NCI-H146 treated with DMSO at 0.1 percent for 48 hours (cell line): ENCODE results near the gene PSMA6.
"Not testable (repeated sequence)": the region's sequence is repeated elsewhere in the genome, so short reads cannot be mapped to it uniquely, and the experiment has no call there.

ENCODE experiments used
- DNase-seq: peaks from one replicate; lab custom pipeline; 2025; ENCODE audit not compliant: unreplicated experiment; lab: John Stamatoyannopoulos, UW

PSMA6 gene

GRCh38 chr14:35319509-35319908, 27.3 kb downstream of the PSMA6 start:
- no peak for DNase-seq

GRCh38 chr14:35320472-35320871, 28.3 kb downstream of the PSMA6 start:
- DNase-seq, result no peak

DNA sequence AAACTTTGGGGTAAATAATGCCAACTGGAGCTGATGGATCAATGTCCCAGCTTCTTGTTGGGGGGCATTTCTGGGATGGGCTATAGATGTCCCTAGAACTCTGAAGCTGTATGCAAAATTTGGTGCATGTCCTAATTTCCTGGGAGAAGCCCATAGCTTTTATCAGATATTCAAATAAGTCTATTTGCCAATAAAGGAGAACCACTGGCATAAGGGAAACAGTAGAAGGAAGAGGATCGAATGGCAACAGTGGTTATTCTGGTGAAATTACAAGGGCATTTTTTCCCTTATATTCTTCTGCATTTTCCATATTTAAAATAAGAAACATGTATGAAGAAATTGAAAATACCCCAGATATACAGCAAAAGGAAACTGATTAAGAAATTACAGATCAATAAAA, 34.2 kb downstream of the PSMA6 start:
- DNase-seq, result no peak

DNA sequence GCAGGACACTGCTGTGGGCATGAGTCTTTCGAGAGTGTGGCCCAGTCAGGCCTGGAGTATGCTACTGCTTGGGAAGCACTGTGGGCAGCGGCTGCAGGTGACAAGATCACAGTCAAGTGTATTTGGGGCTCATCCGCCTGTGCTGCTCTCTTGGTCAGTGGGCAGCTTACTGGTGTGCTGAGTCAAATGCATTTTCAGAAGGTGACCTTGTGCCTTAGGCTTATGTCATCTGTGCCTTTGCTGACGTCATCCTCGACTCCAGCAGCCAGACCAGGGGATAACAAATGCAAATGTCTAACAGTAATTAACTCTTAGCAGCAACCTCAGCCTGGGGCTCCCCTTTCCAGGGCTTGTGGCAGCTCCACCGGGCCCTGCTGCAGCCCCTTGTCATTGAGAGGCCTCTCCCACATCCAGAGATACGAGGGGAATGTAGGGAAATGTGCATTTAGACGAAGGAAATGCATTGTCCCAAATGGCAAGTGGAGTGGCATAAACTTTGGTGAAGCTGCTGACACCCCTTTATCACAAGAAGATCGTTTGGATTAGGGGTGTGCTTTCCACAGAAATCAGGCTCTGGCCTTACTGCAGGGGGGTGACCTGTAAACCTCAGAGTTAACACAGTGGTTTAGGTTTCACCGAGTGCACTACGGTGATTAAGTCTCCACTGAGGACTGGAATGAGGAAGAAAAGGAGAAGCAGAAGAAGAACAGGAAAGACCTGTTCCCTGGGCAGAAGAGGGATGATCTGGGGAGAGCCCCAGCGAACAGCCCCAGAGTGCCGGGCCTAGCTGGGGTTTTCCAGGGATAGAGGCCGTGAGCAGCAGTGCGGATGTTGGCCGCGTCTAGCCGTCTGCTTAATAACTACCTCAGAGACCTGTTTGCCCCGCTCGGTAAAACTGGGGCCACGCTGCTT, 39.7 kb downstream of the PSMA6 start:
- DNase-seq, result no peak

- no peak for DNase-seq
Measured at GRCh38 chr14:35332517-35333263, 40.5 kb downstream of the PSMA6 start.

- DNase-seq, result no peak
Measured at GRCh38 chr14:35333264-35333730, 41.1 kb downstream of the PSMA6 start.

DNA sequence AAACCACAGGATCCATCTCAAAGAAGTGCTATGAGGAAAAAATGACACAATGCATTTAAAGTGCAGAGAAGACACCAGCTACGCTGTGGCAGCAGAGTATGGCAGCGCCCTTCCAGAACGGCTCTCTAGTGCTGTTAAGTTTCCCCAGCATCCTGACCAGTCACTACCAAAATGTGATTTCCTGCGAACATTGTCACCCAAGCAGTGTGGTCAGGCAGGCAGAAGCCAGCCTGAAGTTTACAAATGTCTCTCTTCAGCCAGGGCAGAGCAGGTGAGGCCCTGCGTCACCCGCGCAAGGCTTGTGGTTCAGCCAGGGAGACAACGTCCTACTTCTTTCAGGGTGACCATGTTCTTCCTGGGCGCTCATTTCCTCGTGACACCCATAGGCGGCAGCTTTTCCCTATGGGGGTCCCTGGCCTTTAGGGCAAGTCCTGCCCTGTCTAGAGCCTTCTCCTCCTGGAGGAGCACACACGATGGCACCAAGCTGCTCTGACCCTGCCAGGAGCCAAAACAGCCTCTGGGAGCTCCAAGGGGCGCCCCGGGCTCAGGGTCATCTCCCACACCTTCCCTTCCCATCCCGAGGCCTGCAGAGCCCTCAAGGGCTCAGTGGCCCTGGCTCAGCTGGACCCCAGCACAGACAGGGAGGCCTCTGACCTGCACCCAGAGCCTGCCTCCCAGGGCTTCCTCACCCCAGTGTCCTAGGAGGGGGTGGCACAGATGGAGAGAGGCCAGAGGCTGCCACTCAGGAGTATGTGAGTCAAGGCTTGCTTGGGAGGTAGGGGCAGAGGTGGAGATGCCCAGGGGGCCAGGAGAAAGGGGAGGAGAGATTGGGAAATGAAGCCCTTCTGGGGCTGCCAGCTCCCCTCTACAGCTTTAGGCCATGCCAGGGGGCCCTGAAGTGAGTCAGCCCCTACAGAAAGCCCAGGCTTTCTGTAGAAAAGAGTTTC, 41.9 kb downstream of the PSMA6 start:
- DNase-seq, result no peak

- DNase-seq, result no peak
Measured at GRCh38 chr14:35335388-35336092, 43.4 kb downstream of the PSMA6 start.

GRCh38 chr14:35336171-35336493, 44.0 kb downstream of the PSMA6 start:
- DNase-seq, result not testable (repeated sequence)

- DNase-seq, result no peak
Measured at GRCh38 chr14:35336494-35337268, 44.5 kb downstream of the PSMA6 start.

- no peak for DNase-seq
Measured at GRCh38 chr14:35337269-35338255, 45.4 kb downstream of the PSMA6 start.

DNA sequence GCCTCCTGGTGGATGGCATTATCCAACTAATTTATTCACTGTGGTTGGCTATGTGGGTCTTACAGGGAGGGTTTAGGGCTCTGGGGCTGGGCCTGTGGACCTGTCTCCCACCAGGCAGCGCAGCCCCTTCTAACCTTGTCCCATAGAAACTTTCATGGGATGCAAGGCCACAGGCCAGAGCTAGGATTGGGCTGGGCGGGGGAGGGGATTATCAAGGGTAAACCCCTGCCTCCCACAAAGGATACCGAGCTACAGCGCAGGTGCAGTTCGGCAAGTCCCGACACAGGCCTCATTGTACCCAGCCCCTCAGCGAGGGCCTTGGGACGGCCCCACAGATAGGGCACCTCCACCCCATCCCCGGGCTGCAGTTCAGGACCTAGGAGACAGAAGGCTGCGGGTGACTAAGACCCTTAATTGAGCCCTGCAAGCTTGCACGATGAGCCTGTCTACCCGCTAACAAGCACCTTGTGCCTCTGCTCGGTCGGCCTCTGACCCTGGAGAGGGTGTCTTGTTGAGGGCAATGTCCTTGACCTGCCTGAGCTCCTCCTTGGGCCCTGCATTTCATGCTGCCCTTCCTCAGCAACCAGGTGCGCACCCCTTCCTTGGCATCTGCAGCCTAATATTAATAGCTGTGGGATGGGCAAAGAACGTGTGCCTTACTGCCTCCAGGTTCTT, 46.7 kb downstream of the PSMA6 start:
- DNase-seq, result no peak

DNA sequence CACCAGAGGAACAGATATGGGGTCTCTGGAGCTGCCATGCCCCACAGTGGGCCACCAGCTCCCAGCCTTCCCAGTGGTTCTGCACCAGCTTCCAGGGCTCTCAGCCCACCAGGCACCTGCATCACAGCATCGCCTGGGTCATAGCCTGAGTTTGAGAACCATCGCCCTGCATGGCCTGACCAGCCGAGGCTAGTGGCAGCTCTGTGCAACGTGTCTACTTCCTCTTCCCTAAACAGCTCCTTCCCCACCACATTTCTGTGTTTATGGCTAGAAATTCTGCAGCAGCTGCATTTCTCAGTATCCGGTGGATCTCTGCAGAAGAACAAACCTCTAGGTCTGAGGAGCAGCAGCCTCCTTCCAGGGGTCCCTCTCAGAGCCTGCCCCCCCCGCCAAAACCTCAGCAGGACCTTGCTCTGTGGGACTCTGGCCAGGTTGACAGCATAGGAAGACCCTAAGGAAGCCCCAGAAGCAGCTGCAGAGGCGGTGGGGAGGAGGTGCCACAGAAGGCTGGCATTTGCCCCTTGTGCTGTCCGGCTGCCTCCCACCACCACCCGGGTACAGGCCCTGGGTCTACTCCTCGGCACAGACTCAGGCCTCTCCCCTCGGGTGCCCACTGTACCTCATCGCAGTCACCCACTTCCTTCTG, 47.7 kb downstream of the PSMA6 start:
- DNase-seq, result no peak

DNA sequence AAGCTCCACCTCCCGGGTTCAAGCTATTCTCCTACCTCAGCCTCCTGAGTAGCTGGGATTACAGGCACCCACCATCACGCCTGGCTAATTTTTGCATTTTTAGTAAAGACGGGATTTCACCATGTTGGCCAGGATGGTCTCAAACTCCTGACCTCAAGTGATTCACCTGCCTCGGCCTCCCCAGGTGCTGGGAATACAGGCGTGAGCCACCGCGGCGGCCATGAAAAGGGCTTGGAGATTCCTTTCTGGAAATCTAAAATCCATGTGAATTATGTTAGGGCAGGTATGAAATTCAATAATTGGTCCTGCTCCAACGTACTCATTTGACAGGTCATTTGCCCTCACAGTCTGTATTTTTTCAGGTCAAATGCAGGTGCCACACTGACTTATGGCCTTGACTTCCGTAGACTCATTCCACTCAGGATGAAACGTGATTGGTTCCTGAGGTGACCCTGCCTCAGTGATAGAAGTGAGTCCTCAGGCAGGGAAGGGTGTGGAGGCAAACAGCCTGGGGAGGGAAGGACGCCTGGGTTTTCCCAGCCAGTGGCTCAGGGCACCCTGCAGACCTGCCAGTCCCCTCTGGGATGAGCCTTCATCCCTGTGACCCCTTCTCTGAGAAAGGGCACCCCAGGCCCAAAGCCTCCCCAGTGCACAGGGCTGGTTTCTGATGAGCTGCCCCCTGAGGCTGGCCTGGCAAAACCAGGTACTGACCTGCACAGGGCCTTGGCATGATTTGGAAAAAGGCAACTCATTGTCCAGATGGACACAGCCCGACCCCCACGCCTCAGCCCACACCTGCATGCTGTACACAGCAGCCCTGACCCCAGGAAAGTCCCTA, 48.7 kb downstream of the PSMA6 start:
- DNase-seq, result no peak

- no peak for DNase-seq
Measured at GRCh38 chr14:35341454-35341750, 49.2 kb downstream of the PSMA6 start.

DNA sequence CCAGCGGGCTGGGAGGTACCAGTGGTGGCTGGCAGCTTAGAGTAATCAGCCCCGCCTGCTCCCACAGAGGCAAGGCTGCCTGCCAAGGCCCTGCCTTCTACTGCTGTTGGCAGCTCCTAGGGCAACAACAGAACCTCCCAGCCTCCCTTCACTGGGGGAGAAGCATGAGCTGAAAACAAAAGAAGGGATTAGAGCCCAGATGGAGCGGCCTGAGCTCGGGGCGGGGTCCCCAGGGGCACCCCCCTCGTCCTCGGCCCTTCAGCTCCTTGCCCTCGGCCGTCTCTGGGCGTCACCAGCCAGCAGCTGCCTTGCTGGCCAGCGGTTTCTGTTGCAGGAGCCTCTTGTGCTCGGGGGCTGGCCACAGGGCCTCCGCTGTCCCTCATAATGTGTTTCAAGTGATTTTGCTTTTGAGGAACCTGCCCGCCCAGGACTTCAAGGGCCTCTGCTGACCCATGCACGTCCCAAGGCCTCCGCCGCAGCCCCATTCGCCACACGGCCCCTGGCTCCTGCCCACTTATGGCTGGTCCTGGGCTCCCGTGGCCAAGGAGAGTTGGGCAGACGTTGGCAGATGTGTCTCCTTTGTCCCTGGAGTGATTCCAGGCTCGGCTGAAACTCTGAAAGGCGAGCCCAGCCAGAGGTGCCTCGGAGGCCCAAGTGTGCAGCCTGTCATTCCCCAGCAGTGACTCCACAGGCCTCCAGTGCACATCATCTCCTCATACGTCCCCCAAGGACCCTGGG, 49.7 kb downstream of the PSMA6 start:
- no peak for DNase-seq
